Panc1 (cell line): Measurements from ENCODE around the gene KRT26. TPM values are rescaled to one million over a fixed set of nuclear protein-coding genes. Genes with fewer than 3 reads are reported as not detected.

Experiments
- ATAC-seq: fragments of 200-7000 bp; cut with Tn5 transposase; 2 replicates; pipeline ENCODE4 v1.9.1; 2020; ENCODE audit warnings: mild to moderate bottlenecking, moderate library complexity
- BruUV-seq: library from RNA; stranded (reverse); fragments of 400-500 nt; replicated peaks from 2 replicates; lab custom pipeline; 2021; lab: Mats Ljungman, UMichigan
- CTCF ChIA-PET: fragments of 300-600 bp; sonication (Branson Sonifier 250); formaldehyde crosslinking; loops from one replicate; lab custom pipeline; 2022; ENCODE audit warnings: antibody characterized with exemption; lab: Charles Lee
- POLR2A ChIA-PET: fragments of 300-600 bp; sonication (Branson Sonifier 250); formaldehyde crosslinking; loops from one replicate; lab custom pipeline; 2022; ENCODE audit warnings: antibody characterized with exemption; lab: Charles Lee
- DNase-seq: peaks from one replicate; pipeline ENCODE4 v3.0.0-alpha.2; 2010; ENCODE audit warnings: low read depth, low spot score
- H3K27ac ChIP-seq: 2 replicates; pipeline ENCODE4 v1.5.1; 2011; ENCODE audit warnings: mild to moderate bottlenecking, low read length, inconsistent platforms
- H3K27me3 ChIP-seq: fragments of 200-500 bp; sonication (Bioruptor generic); 2 replicates; pipeline ENCODE4 v1.6.0; 2014; ENCODE audit warnings: low read length, inconsistent platforms; ENCODE audit not compliant: control insufficient read depth, insufficient read depth
- H3K36me3 ChIP-seq: fragments of 200-500 bp; sonication (Bioruptor generic); 2 replicates; pipeline ENCODE4 v1.5.1; 2014; ENCODE audit warnings: inconsistent platforms, mild to moderate bottlenecking, low read length, moderate library complexity; ENCODE audit not compliant: control insufficient read depth, insufficient read depth
- H3K4me1 ChIP-seq: 2 replicates; pipeline ENCODE4 v1.5.1; 2011; ENCODE audit warnings: inconsistent platforms, mild to moderate bottlenecking, low read length, moderate library complexity; ENCODE audit not compliant: control insufficient read depth, insufficient read depth
- H3K4me3 ChIP-seq, 2 experiments: 2 replicates each; pipeline ENCODE4 v1.5.1; 2011 to 2012; ENCODE audit warnings: low read depth in 2 of 2, low read length in 2 of 2, mild to moderate bottlenecking in 2 of 2, inconsistent platforms in 1 of 2, moderate library complexity in 1 of 2
- H3K9me3 ChIP-seq: fragments of 200-500 bp; sonication (Bioruptor generic); 2 replicates; pipeline ENCODE4 v1.5.1; 2014; ENCODE audit warnings: low read depth, mild to moderate bottlenecking, inconsistent platforms, low read length, moderate library complexity; ENCODE audit not compliant: control insufficient read depth, insufficient read depth
- POLR2AphosphoS5 ChIP-seq: IDR thresholded peaks from 2 replicates; pipeline ENCODE4 v1.6.1; 2012; ENCODE audit warnings: mild to moderate bottlenecking, low read depth, low read length, moderate library complexity
- SIN3A ChIP-seq: IDR thresholded peaks from 2 replicates; pipeline ENCODE4 v1.6.1; 2012; ENCODE audit warnings: low read depth, mild to moderate bottlenecking, low read length, moderate library complexity, borderline replicate concordance; ENCODE audit not compliant: insufficient read depth
- TCF7L2 ChIP-seq: IDR thresholded peaks from 2 replicates; pipeline ENCODE4 v1.6.1; 2011; ENCODE audit warnings: mild to moderate bottlenecking, low read depth, low read length, inconsistent platforms
- in situ Hi-C: cut with HindIII; loops from 2 replicates; pipeline ENCODE4 v1.10.0; 2016; ENCODE audit warnings: low sequenced_read_pairs, low pct_unique_long_range_greater_than_20kb
- intact Hi-C: fragments of 100-400 bp; cut with micrococcal nuclease; formaldehyde crosslinking; loops from one replicate; pipeline ENCODE4 v1.10.0; 2022; ENCODE audit not compliant: unreplicated experiment
- total RNA-seq: library from RNA; stranded (reverse); gene quantifications from one replicate; pipeline ENCODE4 v1.2.1, GENCODE V29; 2021; ENCODE audit not compliant: unreplicated experiment
- TF ChIP-seq, protein P1 (sequence below): fragments of 450-650 bp; IDR thresholded peaks from 2 replicates; pipeline ENCODE4 v1.5.1; 2017; ENCODE audit warnings: mild to moderate bottlenecking
- TF ChIP-seq, protein P2 (sequence below), 2 experiments: IDR thresholded peaks; 2 replicates each; pipeline ENCODE4 v1.6.1; 2011 to 2012; ENCODE audit warnings: low read depth in 2 of 2, control low read depth in 1 of 2, low read length in 1 of 2, mild to moderate bottlenecking in 1 of 2, moderate library complexity in 1 of 2; ENCODE audit not compliant: insufficient read depth in 1 of 2

KRT26 gene
- total RNA-seq, 1 experiment from 2014 or later: not detected

DNA sequence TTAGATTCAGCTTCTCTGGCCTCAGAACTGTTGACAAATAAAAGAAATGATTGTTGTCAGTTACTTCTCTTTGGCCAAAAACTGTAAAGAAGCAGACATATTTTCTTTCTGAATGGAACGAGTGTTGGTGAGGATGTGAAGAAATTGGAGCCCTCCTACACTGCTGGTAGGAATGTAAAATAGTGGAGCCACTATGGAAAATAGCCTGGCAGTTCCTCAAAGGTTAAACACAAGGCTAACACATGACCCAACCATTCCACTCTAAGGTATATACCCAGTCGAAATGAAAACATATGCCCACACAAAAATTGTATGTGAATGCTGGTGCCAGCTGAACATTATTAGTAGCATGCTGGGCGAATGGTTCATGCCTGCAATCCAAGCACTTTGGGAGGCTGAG, 54.2 kb downstream of the KRT26 start:
- DNase-seq: no peak
- ChIA-PET POLR2A (no interaction called here), CTCF (no interaction called here)
- TF ChIP-seq POLR2AphosphoS5: no peak
- TF ChIP-seq, protein P1, sequence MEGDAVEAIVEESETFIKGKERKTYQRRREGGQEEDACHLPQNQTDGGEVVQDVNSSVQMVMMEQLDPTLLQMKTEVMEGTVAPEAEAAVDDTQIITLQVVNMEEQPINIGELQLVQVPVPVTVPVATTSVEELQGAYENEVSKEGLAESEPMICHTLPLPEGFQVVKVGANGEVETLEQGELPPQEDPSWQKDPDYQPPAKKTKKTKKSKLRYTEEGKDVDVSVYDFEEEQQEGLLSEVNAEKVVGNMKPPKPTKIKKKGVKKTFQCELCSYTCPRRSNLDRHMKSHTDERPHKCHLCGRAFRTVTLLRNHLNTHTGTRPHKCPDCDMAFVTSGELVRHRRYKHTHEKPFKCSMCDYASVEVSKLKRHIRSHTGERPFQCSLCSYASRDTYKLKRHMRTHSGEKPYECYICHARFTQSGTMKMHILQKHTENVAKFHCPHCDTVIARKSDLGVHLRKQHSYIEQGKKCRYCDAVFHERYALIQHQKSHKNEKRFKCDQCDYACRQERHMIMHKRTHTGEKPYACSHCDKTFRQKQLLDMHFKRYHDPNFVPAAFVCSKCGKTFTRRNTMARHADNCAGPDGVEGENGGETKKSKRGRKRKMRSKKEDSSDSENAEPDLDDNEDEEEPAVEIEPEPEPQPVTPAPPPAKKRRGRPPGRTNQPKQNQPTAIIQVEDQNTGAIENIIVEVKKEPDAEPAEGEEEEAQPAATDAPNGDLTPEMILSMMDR: no peak
- TF ChIP-seq, protein P2, sequence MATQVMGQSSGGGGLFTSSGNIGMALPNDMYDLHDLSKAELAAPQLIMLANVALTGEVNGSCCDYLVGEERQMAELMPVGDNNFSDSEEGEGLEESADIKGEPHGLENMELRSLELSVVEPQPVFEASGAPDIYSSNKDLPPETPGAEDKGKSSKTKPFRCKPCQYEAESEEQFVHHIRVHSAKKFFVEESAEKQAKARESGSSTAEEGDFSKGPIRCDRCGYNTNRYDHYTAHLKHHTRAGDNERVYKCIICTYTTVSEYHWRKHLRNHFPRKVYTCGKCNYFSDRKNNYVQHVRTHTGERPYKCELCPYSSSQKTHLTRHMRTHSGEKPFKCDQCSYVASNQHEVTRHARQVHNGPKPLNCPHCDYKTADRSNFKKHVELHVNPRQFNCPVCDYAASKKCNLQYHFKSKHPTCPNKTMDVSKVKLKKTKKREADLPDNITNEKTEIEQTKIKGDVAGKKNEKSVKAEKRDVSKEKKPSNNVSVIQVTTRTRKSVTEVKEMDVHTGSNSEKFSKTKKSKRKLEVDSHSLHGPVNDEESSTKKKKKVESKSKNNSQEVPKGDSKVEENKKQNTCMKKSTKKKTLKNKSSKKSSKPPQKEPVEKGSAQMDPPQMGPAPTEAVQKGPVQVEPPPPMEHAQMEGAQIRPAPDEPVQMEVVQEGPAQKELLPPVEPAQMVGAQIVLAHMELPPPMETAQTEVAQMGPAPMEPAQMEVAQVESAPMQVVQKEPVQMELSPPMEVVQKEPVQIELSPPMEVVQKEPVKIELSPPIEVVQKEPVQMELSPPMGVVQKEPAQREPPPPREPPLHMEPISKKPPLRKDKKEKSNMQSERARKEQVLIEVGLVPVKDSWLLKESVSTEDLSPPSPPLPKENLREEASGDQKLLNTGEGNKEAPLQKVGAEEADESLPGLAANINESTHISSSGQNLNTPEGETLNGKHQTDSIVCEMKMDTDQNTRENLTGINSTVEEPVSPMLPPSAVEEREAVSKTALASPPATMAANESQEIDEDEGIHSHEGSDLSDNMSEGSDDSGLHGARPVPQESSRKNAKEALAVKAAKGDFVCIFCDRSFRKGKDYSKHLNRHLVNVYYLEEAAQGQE (IDR thresholded peaks at IDR 0.05; ENCODE audit: insufficient read depth in 1 of 2, low read depth in 2 of 2, low read length in 1 of 2): no peak
- TF ChIP-seq SIN3A: no peak
- TF ChIP-seq TCF7L2: no peak
- no peaks in the 10 kb centered on the region for H3K4me1 ChIP-seq
- in situ Hi-C loops: no loop called here
- no peak overlapping the region for H3K4me3 ChIP-seq
- H3K27me3 ChIP-seq: peaks cover 4% of the 10 kb centered on the region
- H3K9me3 ChIP-seq: no peaks in the 10 kb centered on the region
- ATAC-seq: no peak
- H3K27ac ChIP-seq: no peak overlapping the region
- no TSS peak for BruUV-seq
- no peaks in the 10 kb centered on the region for H3K36me3 ChIP-seq
- intact Hi-C loops: no loop called here

Other genes with a start within 250 kb of the KRT26 start
- gene CCR7, start 206.7 kb downstream of the KRT26 start, total RNA-seq: 0.44 TPM
- gene SMARCE1, start 124.4 kb downstream of the KRT26 start, total RNA-seq: 129 TPM
- gene KRT222, start 107.0 kb downstream of the KRT26 start, total RNA-seq: not detected
- gene KRT24, start 68.4 kb downstream of the KRT26 start, total RNA-seq: not detected
- gene KRT25, start 16.9 kb downstream of the KRT26 start, total RNA-seq: not detected
- gene KRT27, start 10.3 kb upstream of the KRT26 start, total RNA-seq: not detected
- gene KRT28, start 27.8 kb upstream of the KRT26 start, total RNA-seq: not detected
- gene KRT10, start 50.4 kb upstream of the KRT26 start, total RNA-seq: 70.8 TPM
- gene KRT12, start 95.0 kb upstream of the KRT26 start, total RNA-seq: not detected
- 0.13 TPM for gene KRT20, start 113.0 kb upstream of the KRT26 start, total RNA-seq
- not detected for gene KRT23, start 165.4 kb upstream of the KRT26 start, total RNA-seq
- not detected for gene KRT39, start 194.7 kb upstream of the KRT26 start, total RNA-seq
- gene KRT40, start 212.1 kb upstream of the KRT26 start, total RNA-seq: not detected
- gene KRTAP3-3, start 222.0 kb upstream of the KRT26 start, total RNA-seq: not detected
- not detected for gene KRTAP3-2, start 227.7 kb upstream of the KRT26 start, total RNA-seq
- gene KRTAP3-1, start 236.9 kb upstream of the KRT26 start, total RNA-seq: not detected